GM08714 (cell line): ENCODE results near the gene FAT1.

Experiments
- H3K4me3 ChIP-seq: fragments of 200-500 bp; sonication (Bioruptor generic); 2 replicates; pipeline ENCODE4 v1.5.1; 2014; ENCODE audit warnings: mild to moderate bottlenecking, low read length, inconsistent platforms
- ZNF274 ChIP-seq: IDR thresholded peaks from 2 replicates; pipeline ENCODE4 v1.6.1; 2012; ENCODE audit warnings: mild to moderate bottlenecking, low read depth, low read length

The FAT1 gene

GRCh38 chr4:186719925-186720694 lies 3.5 kb downstream of the FAT1 start:
- no peak for TF ChIP-seq ZNF274
- H3K4me3 ChIP-seq = no peak overlapping the region

GRCh38 chr4:186717556-186717955 lies 6.1 kb downstream of the FAT1 start:
- no peak for TF ChIP-seq ZNF274
- H3K4me3 ChIP-seq = no peak overlapping the region

- no peak overlapping the region for H3K4me3 ChIP-seq
- no peak for TF ChIP-seq ZNF274
These were observed 8.6 kb downstream of the FAT1 start for GRCh38 chr4:186715077-186715476.

- no peak for TF ChIP-seq ZNF274
- no peak overlapping the region for H3K4me3 ChIP-seq
These were observed 9.5 kb downstream of the FAT1 start for GRCh38 chr4:186714006-186714675.

- no peak for TF ChIP-seq ZNF274
These were observed 11.0 kb downstream of the FAT1 start for GRCh38 chr4:186712690-186713089.

GRCh38 chr4:186710521-186711119 lies 13.0 kb downstream of the FAT1 start:
- TF ChIP-seq ZNF274 = no peak
- H3K4me3 ChIP-seq = no peak overlapping the region

More at GRCh38 chr4:186712690-186713089, 11.0 kb downstream of the FAT1 start:
- H3K4me3 ChIP-seq = no peak overlapping the region

GRCh38 chr4:186709517-186709916 lies 14.1 kb downstream of the FAT1 start:
- H3K4me3 ChIP-seq = no peak overlapping the region
- TF ChIP-seq ZNF274 = no peak

GRCh38 chr4:186708554-186708953 lies 15.1 kb downstream of the FAT1 start:
- no peak overlapping the region for H3K4me3 ChIP-seq
- no peak for TF ChIP-seq ZNF274

- TF ChIP-seq ZNF274 = no peak
- no peak overlapping the region for H3K4me3 ChIP-seq
These were observed 15.7 kb downstream of the FAT1 start for GRCh38 chr4:186707996-186708395.

GRCh38 chr4:186707574-186707973 lies 16.1 kb downstream of the FAT1 start:
- TF ChIP-seq ZNF274 = no peak

GRCh38 chr4:186704057-186704456 lies 19.6 kb downstream of the FAT1 start:
- TF ChIP-seq ZNF274 = no peak
- no peak overlapping the region for H3K4me3 ChIP-seq

More at GRCh38 chr4:186707574-186707973, 16.1 kb downstream of the FAT1 start:
- H3K4me3 ChIP-seq = no peak overlapping the region

- no peak overlapping the region for H3K4me3 ChIP-seq
- TF ChIP-seq ZNF274 = no peak
These were observed 20.1 kb downstream of the FAT1 start for GRCh38 chr4:186703510-186703909.

GRCh38 chr4:186702940-186703339 lies 20.7 kb downstream of the FAT1 start:
- no peak for TF ChIP-seq ZNF274
- no peak overlapping the region for H3K4me3 ChIP-seq

- no peak for TF ChIP-seq ZNF274
- H3K4me3 ChIP-seq = no peak overlapping the region
These were observed 21.4 kb downstream of the FAT1 start for GRCh38 chr4:186702297-186702696.

GRCh38 chr4:186701788-186702187 lies 21.9 kb downstream of the FAT1 start:
- no peak for TF ChIP-seq ZNF274
- no peak overlapping the region for H3K4me3 ChIP-seq
